ENCODE measurements around the gene CRCP. TPM values are rescaled to one million over a fixed set of nuclear protein-coding genes. Genes with fewer than 3 reads are reported as not detected.
A peak's percentile ranks its signal among the peaks of the same experiment; 100 is the strongest.

The CRCP gene
- total and polyA plus RNA-seq, 4 donors = 13.0 to 52.6 (median 18.4) TPM

DNA sequence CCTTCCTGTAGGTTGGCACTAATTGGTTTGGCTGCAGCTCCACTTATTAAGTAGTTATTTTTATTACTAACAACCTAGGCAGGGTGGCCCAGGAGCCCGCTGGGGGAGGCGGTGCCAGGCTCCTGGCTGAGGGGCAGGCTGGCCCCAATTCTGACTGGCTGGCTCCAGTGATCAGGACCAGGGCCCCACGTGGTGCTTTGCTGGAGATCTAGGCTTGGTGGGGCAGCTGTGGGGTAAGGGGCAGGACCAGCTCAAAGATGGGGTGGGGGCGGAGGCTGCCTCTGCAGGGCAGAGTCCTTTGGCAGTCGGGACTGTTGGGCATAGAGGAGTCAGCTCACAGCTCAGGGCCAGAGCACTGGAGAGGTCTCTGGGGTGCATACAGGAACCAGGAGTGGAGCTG is 36.6 kb upstream of the CRCP start:
- H3K36me3 ChIP-seq (ENCODE audit: control insufficient read depth in 4 of 4, insufficient read depth in 3 of 4, low read depth in 1 of 4, low read length in 3 of 4) = peaks cover 6 to 30% (median 20%) of the 10 kb centered on the region in 4 donors
- H3K27ac ChIP-seq (ENCODE audit: low read depth in 1 of 2, low read length in 2 of 2) = peak overlapping the region; percentile 70 to 97
- no peaks in the 10 kb centered on the region for H3K9me3 ChIP-seq (ENCODE audit: control insufficient read depth in 4 of 4, low read length in 3 of 4)
- no peaks in the 10 kb centered on the region for H3K27me3 ChIP-seq (ENCODE audit: control insufficient read depth in 4 of 4, insufficient read depth in 4 of 4, low read length in 3 of 4)
- peak overlapping the region; percentile 61 to 100 (median 75) for H3K4me3 ChIP-seq (ENCODE audit: low read depth in 1 of 3, low read length in 3 of 3)
- TF ChIP-seq FOXA2 (IDR thresholded peaks at IDR 0.05) (no peak), HNF4A (conservative IDR thresholded peaks at IDR 0.05) (peak; percentile 76 to 82), JUND (IDR thresholded peaks at IDR 0.05) (no peak), RAD21 (IDR thresholded peaks at IDR 0.05) (peak in 1 of 2 donors; percentile 11), HNF4G (IDR thresholded peaks at IDR 0.05) (peak; percentile 21), SP1 (IDR thresholded peaks at IDR 0.05) (peak; percentile 55), RXRA (IDR thresholded peaks at IDR 0.05) (peak; percentile 36 to 45), EGR1 (IDR thresholded peaks at IDR 0.05; ENCODE audit: low read depth in 2 of 2) (peak in 1 of 2 donors; percentile 29), YY1 (IDR thresholded peaks at IDR 0.05) (no peak)
- TF ChIP-seq, protein P1, sequence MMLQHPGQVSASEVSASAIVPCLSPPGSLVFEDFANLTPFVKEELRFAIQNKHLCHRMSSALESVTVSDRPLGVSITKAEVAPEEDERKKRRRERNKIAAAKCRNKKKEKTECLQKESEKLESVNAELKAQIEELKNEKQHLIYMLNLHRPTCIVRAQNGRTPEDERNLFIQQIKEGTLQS (IDR thresholded peaks at IDR 0.05) = no peak
- TF ChIP-seq, protein P2, sequence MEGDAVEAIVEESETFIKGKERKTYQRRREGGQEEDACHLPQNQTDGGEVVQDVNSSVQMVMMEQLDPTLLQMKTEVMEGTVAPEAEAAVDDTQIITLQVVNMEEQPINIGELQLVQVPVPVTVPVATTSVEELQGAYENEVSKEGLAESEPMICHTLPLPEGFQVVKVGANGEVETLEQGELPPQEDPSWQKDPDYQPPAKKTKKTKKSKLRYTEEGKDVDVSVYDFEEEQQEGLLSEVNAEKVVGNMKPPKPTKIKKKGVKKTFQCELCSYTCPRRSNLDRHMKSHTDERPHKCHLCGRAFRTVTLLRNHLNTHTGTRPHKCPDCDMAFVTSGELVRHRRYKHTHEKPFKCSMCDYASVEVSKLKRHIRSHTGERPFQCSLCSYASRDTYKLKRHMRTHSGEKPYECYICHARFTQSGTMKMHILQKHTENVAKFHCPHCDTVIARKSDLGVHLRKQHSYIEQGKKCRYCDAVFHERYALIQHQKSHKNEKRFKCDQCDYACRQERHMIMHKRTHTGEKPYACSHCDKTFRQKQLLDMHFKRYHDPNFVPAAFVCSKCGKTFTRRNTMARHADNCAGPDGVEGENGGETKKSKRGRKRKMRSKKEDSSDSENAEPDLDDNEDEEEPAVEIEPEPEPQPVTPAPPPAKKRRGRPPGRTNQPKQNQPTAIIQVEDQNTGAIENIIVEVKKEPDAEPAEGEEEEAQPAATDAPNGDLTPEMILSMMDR (IDR thresholded peaks at IDR 0.05; ENCODE audit: low read depth, low read length, missing input control) = no peak
- H3K4me1 ChIP-seq (ENCODE audit: control insufficient read depth in 4 of 4, insufficient read depth in 4 of 4, low read length in 3 of 4) = peaks cover 0 to 23% (median 10%) of the 10 kb centered on the region in 4 donors
- WGBS = 40% methylated on average over 5 of the region's 5 CpGs
- DNase-seq (ENCODE audit: low spot score) = no peak
- H3K9ac ChIP-seq (ENCODE audit: low read depth in 1 of 2, low read length in 2 of 2) = peak overlapping the region in 1 of 2 donors; percentile 58

DNA sequence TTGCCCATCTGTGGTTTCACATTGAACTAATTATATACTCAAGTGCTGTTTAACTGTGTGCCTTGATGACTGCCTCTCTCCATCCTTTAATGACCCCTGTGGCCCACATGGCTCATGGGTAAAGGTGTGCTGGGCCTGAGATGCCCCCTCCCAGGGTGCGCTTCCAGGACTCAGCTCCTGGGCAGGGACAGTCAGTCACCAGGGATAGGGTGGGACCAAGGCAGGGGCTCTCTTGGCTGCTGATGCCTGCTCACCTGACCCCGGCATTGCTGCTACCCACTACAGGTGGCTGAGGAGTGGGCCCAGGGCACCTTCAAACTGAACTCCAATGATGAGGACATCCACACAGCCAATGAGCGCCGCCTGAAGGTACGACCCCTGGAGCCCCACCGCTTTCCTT is 32.6 kb upstream of the CRCP start:
- no peak overlapping the region for H3K4me3 ChIP-seq (ENCODE audit: low read depth in 1 of 3, low read length in 3 of 3)
- peaks cover 0 to 15% (median 8%) of the 10 kb centered on the region in 4 donors for H3K4me1 ChIP-seq (ENCODE audit: control insufficient read depth in 4 of 4, insufficient read depth in 4 of 4, low read length in 3 of 4)
- H3K36me3 ChIP-seq (ENCODE audit: control insufficient read depth in 4 of 4, insufficient read depth in 3 of 4, low read depth in 1 of 4, low read length in 3 of 4) = peaks cover 20 to 62% (median 44%) of the 10 kb centered on the region in 4 donors
- no peak for DNase-seq (ENCODE audit: low spot score)
- H3K27ac ChIP-seq (ENCODE audit: low read depth in 1 of 2, low read length in 2 of 2) = no peak overlapping the region
- no peaks in the 10 kb centered on the region for H3K27me3 ChIP-seq (ENCODE audit: control insufficient read depth in 4 of 4, insufficient read depth in 4 of 4, low read length in 3 of 4)
- no peaks in the 10 kb centered on the region for H3K9me3 ChIP-seq (ENCODE audit: control insufficient read depth in 4 of 4, low read length in 3 of 4)
- no peak overlapping the region for H3K9ac ChIP-seq (ENCODE audit: low read depth in 1 of 2, low read length in 2 of 2)
- 96% methylated on average over 6 of the region's 6 CpGs for WGBS
- TF ChIP-seq, protein P3, sequence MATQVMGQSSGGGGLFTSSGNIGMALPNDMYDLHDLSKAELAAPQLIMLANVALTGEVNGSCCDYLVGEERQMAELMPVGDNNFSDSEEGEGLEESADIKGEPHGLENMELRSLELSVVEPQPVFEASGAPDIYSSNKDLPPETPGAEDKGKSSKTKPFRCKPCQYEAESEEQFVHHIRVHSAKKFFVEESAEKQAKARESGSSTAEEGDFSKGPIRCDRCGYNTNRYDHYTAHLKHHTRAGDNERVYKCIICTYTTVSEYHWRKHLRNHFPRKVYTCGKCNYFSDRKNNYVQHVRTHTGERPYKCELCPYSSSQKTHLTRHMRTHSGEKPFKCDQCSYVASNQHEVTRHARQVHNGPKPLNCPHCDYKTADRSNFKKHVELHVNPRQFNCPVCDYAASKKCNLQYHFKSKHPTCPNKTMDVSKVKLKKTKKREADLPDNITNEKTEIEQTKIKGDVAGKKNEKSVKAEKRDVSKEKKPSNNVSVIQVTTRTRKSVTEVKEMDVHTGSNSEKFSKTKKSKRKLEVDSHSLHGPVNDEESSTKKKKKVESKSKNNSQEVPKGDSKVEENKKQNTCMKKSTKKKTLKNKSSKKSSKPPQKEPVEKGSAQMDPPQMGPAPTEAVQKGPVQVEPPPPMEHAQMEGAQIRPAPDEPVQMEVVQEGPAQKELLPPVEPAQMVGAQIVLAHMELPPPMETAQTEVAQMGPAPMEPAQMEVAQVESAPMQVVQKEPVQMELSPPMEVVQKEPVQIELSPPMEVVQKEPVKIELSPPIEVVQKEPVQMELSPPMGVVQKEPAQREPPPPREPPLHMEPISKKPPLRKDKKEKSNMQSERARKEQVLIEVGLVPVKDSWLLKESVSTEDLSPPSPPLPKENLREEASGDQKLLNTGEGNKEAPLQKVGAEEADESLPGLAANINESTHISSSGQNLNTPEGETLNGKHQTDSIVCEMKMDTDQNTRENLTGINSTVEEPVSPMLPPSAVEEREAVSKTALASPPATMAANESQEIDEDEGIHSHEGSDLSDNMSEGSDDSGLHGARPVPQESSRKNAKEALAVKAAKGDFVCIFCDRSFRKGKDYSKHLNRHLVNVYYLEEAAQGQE (IDR thresholded peaks at IDR 0.05) = no peak
- TF ChIP-seq HNF4G (IDR thresholded peaks at IDR 0.05) = no peak
- TF ChIP-seq, protein P2 (IDR thresholded peaks at IDR 0.05; ENCODE audit: low read depth, low read length, missing input control) = no peak
- TF ChIP-seq YY1 (IDR thresholded peaks at IDR 0.05) = no peak
- no peak for TF ChIP-seq FOXA2 (IDR thresholded peaks at IDR 0.05)
- no peak for TF ChIP-seq RAD21 (IDR thresholded peaks at IDR 0.05)
- TF ChIP-seq, protein P4, sequence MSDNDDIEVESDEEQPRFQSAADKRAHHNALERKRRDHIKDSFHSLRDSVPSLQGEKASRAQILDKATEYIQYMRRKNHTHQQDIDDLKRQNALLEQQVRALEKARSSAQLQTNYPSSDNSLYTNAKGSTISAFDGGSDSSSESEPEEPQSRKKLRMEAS (IDR thresholded peaks at IDR 0.05) = no peak
- TF ChIP-seq EGR1 (IDR thresholded peaks at IDR 0.05; ENCODE audit: low read depth in 2 of 2) = no peak
- no peak for TF ChIP-seq FOXA1 (IDR thresholded peaks at IDR 0.05)
- no peak for TF ChIP-seq RXRA (IDR thresholded peaks at IDR 0.05)
- TF ChIP-seq GABPA (IDR thresholded peaks at IDR 0.05 in 1 of 2, conservative IDR thresholded peaks at IDR 0.05 in 1 of 2) = no peak

Measured in liver (tissue), 9 donors.